HL-60 (cell line): ENCODE measurements around the gene SLC12A8.

Experiments used
- DNase-seq, 2 experiments: peaks; one replicate each; pipeline ENCODE4 v3.0.0-alpha.2; 2010 to 2020; ENCODE audit warnings: low read depth in 1 of 2, low spot score in 1 of 2
- H3K27ac ChIP-seq: fragments of 250-450 bp; sonication (Bioruptor Pico); replicated peaks from 2 replicates; pipeline ENCODE4 v1.5.1; 2020; ENCODE audit warnings: mild to moderate bottlenecking, moderate library complexity
- H3K27me3 ChIP-seq: fragments of 250-450 bp; sonication (Bioruptor Pico); 2 replicates; pipeline ENCODE4 v1.5.1; 2021; ENCODE audit warnings: mild to moderate bottlenecking, moderate library complexity; ENCODE audit not compliant: insufficient read depth, poor library complexity, severe bottlenecking
- H3K4me3 ChIP-seq: replicated peaks from 2 replicates; pipeline ENCODE4 v1.5.1; 2011; ENCODE audit warnings: mild to moderate bottlenecking, control low read depth, low read length; ENCODE audit not compliant: insufficient read depth
- GABPA ChIP-seq: IDR thresholded peaks from 2 replicates; pipeline ENCODE4 v1.6.1; 2012; ENCODE audit warnings: low read depth
- POLR2AphosphoS5 ChIP-seq: IDR thresholded peaks from 2 replicates; pipeline ENCODE4 v1.6.1; 2012; ENCODE audit warnings: low read depth
- REST ChIP-seq: IDR thresholded peaks from 2 replicates; pipeline ENCODE4 v1.6.1; 2012; ENCODE audit warnings: low read depth; ENCODE audit not compliant: insufficient replicate concordance
- SPI1 ChIP-seq: IDR thresholded peaks from 2 replicates; pipeline ENCODE4 v1.6.1; 2012; ENCODE audit warnings: low read depth, mild to moderate bottlenecking, borderline replicate concordance
- TF ChIP-seq, protein P1 (sequence below): IDR thresholded peaks from one replicate; pipeline ENCODE4 v1.5.1; 2011; ENCODE audit warnings: low read length, control low read depth, inconsistent platforms; ENCODE audit not compliant: insufficient read depth

SLC12A8 gene

GRCh38 chr3:125125821-125126245 lies 86.7 kb downstream of the SLC12A8 start:
- Histone ChIP-seq H3K27ac (no peak overlapping the region), H3K4me3 (no peak overlapping the region)
- TF ChIP-seq POLR2AphosphoS5 (no peak), GABPA (no peak), SPI1 (no peak), REST (no peak)
- TF ChIP-seq, protein P1, sequence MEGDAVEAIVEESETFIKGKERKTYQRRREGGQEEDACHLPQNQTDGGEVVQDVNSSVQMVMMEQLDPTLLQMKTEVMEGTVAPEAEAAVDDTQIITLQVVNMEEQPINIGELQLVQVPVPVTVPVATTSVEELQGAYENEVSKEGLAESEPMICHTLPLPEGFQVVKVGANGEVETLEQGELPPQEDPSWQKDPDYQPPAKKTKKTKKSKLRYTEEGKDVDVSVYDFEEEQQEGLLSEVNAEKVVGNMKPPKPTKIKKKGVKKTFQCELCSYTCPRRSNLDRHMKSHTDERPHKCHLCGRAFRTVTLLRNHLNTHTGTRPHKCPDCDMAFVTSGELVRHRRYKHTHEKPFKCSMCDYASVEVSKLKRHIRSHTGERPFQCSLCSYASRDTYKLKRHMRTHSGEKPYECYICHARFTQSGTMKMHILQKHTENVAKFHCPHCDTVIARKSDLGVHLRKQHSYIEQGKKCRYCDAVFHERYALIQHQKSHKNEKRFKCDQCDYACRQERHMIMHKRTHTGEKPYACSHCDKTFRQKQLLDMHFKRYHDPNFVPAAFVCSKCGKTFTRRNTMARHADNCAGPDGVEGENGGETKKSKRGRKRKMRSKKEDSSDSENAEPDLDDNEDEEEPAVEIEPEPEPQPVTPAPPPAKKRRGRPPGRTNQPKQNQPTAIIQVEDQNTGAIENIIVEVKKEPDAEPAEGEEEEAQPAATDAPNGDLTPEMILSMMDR, result no peak

DNA sequence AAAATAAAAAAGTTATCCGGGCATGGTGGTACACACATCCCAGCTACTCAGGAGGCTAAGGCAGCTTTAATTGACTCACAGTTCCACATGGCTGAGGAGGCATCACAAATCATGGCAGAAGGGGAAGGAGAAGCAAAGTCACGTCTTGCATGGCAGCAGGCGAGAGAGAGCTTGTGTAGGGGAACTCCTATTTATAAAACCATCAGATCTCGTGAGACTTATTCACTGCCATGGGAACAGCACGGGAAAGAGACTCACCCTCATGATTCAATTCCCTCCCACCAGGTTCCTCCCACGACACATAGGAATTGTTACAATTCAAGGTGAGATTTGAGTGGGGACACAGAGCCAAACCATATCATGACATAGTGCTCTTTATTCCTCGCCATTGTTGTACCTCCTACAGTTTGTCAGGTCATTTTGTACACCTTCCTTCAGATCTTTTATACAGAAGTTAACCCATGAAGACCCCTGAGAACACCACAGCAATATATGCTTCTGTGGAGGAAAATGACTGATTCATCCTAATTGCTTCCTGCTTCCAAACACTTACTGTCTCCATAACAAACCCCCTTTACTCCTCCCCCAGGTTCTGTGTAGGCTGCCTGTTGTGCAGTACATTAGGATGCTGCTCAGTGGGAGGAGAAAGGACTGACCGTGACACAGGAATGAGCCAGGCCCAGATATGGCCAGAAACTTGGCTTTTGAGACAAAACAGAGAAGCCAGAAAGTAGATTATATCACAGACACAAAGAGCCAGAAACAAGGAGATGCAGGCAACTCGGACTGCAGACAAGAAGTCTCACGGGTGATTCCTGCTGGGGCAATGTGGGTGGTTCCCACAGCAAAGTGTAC lies 88.9 kb downstream of the SLC12A8 start:
- no peak overlapping the region for H3K27ac ChIP-seq
- TF ChIP-seq REST, result no peak
- TF ChIP-seq SPI1, result no peak
- TF ChIP-seq GABPA, result no peak
- no peak for TF ChIP-seq POLR2AphosphoS5
- TF ChIP-seq, protein P1, result no peak
- no peak for DNase-seq
- no peaks in the 10 kb centered on the region for H3K27me3 ChIP-seq
- H3K4me3 ChIP-seq, result no peak overlapping the region

More at GRCh38 chr3:125125821-125126245, 86.7 kb downstream of the SLC12A8 start:
- peak; percentile 67 to 79 for DNase-seq
- H3K27me3 ChIP-seq, result no peaks in the 10 kb centered on the region

DNA sequence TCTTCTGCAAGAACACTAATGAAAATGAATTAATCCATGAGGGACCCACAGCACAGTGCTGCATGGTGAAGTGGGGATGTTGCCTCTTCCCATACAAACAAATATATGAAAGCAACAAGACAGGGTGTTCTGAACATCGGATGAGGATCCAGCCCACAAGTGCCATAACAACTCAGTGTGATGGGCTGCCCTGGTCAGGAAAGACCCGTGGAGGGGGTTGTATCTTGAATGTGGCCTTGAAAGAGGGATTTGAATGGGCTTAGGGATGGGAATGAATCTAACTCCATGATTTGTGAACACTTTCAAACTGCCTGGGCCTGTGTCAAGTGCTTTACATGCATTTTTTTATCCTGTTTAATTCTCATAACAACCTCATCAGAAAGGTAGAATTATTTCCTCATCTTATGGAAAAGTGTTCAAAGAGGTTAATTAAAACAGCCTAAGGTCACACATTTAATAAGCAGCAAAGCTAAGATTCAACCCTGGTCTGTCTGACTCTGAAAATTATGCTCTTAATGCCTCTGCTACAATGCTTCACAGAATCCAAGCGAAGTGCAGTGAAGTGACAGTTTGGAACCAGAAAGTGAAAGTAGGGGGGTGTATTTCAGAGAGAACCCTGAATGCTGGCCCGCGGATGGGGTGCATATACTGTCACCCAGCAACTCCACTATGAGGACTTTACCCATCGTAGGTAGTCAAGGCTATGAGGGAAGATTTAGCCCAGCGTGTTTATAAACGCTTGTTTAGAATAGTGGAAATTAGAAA lies 91.1 kb downstream of the SLC12A8 start:
- Histone ChIP-seq H3K4me3 (no peak overlapping the region), H3K27me3 (no peaks in the 10 kb centered on the region), H3K27ac (no peak overlapping the region)
- no peak for DNase-seq
- TF ChIP-seq REST (no peak), POLR2AphosphoS5 (no peak), GABPA (no peak), SPI1 (no peak)
- TF ChIP-seq, protein P1, result no peak
